Fibroblast of skin of right biceps (primary cell): Measurements from ENCODE around the gene NGEF.
"Not testable (repeated sequence)": the region's sequence is repeated elsewhere in the genome, so short reads cannot be mapped to it uniquely, and the experiment has no call there.

Experiments used
- DNase-seq: peaks from one replicate; pipeline ENCODE4 v3.0.0-alpha.2; 2013

The NGEF gene

GRCh38 chr2:233020454-233020853, 7.4 kb upstream of the NGEF start:
- no peak for DNase-seq

- DNase-seq: not testable (repeated sequence)
Measured at GRCh38 chr2:233019610-233020009, 6.6 kb upstream of the NGEF start.

- DNase-seq: no peak
Measured at GRCh38 chr2:233017947-233018346, 4.9 kb upstream of the NGEF start.

GRCh38 chr2:233015019-233015645, 2.1 kb upstream of the NGEF start:
- DNase-seq: no peak

GRCh38 chr2:233013650-233014049, 594 bp upstream of the NGEF start:
- no peak for DNase-seq

GRCh38 chr2:233012301-233012971, 620 bp downstream of the NGEF start:
- no peak for DNase-seq

GRCh38 chr2:233011702-233012131, 1.3 kb downstream of the NGEF start:
- no peak for DNase-seq

- no peak for DNase-seq
Measured at GRCh38 chr2:233011268-233011650, 1.8 kb downstream of the NGEF start.

- no peak for DNase-seq
Measured at GRCh38 chr2:233010569-233011267, 2.3 kb downstream of the NGEF start.

- no peak for DNase-seq
Measured at GRCh38 chr2:233009661-233010060, 3.4 kb downstream of the NGEF start.

GRCh38 chr2:233007739-233008138, 5.3 kb downstream of the NGEF start:
- DNase-seq: no peak

GRCh38 chr2:233007270-233007669, 5.8 kb downstream of the NGEF start:
- DNase-seq: no peak

GRCh38 chr2:233006648-233007047, 6.4 kb downstream of the NGEF start:
- no peak for DNase-seq

GRCh38 chr2:233005096-233005495, 8.0 kb downstream of the NGEF start:
- no peak for DNase-seq

GRCh38 chr2:233003658-233004555, 9.1 kb downstream of the NGEF start:
- DNase-seq: no peak

GRCh38 chr2:233002829-233003657, 10.0 kb downstream of the NGEF start:
- DNase-seq: no peak

- no peak for DNase-seq
Measured at GRCh38 chr2:233000886-233001750, 11.9 kb downstream of the NGEF start.

GRCh38 chr2:232999354-232999753, 13.7 kb downstream of the NGEF start:
- DNase-seq: no peak

GRCh38 chr2:232998666-232998985, 14.4 kb downstream of the NGEF start:
- DNase-seq: no peak

- DNase-seq: no peak
Measured at GRCh38 chr2:232997749-232998665, 15.0 kb downstream of the NGEF start.
